Transverse colon (tissue), 4 donors: ENCODE results near the gene BMP8A.

Experiments used
- POLR2A ChIP-seq: fragments of 450-650 bp; IDR thresholded peaks from one replicate; pipeline ENCODE4 v1.6.1; 2016; ENCODE audit warnings: antibody characterized with exemption, mild to moderate bottlenecking, moderate library complexity
- POLR2AphosphoS5 ChIP-seq, 3 donors: sonication (generic); formaldehyde crosslinking; IDR thresholded peaks; one replicate each; pipeline ENCODE4 v1.6.1; 2016; ENCODE audit warnings: antibody characterized with exemption in 3 of 3
- TF ChIP-seq, protein P1 (sequence below), 5 experiments: fragments of 200-600 bp in 3 of 5; fragments of 450-650 bp in 2 of 5; sonication (generic) in 3 of 5; IDR thresholded peaks; 1 replicate in 2 of 5; 2 replicates in 3 of 5; pipeline ENCODE4 v1.5.1; 2016 to 2017; ENCODE audit warnings: antibody characterized with exemption in 5 of 5, inconsistent platforms in 3 of 5, mild to moderate bottlenecking in 2 of 5, moderate library complexity in 1 of 5

DNA sequence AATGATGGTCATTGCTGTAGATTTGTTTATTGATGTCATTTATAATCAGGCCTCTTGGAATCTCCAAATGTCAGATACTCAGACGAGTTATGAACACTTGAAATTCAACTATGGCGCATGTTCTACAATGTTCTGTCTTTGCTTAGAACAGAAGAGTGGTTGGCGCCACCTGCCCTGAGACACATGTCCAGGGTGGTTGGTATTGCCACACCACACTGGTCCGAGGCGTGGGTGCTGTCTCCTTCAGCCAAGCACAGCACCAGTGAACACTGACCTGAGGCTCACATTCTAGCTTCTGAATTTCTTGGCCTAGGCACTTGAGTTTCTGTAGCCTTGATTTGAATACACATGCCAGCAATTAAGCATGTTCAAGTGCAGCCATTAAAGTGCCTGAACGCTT lies 10.1 kb upstream of the BMP8A start:
- TF ChIP-seq, protein P1, sequence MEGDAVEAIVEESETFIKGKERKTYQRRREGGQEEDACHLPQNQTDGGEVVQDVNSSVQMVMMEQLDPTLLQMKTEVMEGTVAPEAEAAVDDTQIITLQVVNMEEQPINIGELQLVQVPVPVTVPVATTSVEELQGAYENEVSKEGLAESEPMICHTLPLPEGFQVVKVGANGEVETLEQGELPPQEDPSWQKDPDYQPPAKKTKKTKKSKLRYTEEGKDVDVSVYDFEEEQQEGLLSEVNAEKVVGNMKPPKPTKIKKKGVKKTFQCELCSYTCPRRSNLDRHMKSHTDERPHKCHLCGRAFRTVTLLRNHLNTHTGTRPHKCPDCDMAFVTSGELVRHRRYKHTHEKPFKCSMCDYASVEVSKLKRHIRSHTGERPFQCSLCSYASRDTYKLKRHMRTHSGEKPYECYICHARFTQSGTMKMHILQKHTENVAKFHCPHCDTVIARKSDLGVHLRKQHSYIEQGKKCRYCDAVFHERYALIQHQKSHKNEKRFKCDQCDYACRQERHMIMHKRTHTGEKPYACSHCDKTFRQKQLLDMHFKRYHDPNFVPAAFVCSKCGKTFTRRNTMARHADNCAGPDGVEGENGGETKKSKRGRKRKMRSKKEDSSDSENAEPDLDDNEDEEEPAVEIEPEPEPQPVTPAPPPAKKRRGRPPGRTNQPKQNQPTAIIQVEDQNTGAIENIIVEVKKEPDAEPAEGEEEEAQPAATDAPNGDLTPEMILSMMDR (IDR thresholded peaks at IDR 0.05), result no peak
- TF ChIP-seq POLR2AphosphoS5 (IDR thresholded peaks at IDR 0.05) (no peak), POLR2A (no peak)
